ENCODE data around the gene ARHGAP18. TPM values are rescaled to one million over a fixed set of nuclear protein-coding genes. Genes with fewer than 3 reads are reported as not detected.

Gene ARHGAP18
- total and polyA plus RNA-seq, 8 donors = 6.0 to 104 (median 30.2) TPM

- intact Hi-C loops (cut with DNase I; ENCODE audit: low total_unique reads) = no loop called here
- Histone ChIP-seq H3K4me1 (peaks cover 25 to 60% (median 44%) of the 10 kb centered on the region in 4 donors), H3K36me3 (no peaks in the 10 kb centered on the region), H3K27me3 (no peaks in the 10 kb centered on the region), H3K27ac (peak overlapping the region in 4 of 5 donors; percentile 64 to 72 (median 70)), H3K4me3 (no peak overlapping the region), H3K9me3 (no peaks in the 10 kb centered on the region)
- no peak for DNase-seq
- TF ChIP-seq POLR2A (IDR thresholded peaks at IDR 0.05) = no peak
- TF ChIP-seq POLR2AphosphoS5 (IDR thresholded peaks at IDR 0.05) = no peak
- TF ChIP-seq EP300 (IDR thresholded peaks at IDR 0.05) = no peak
- no peak for TF ChIP-seq CTCF (IDR thresholded peaks at IDR 0.05)
Observed at GRCh38 chr6:129673748-129674147, 36.2 kb downstream of the ARHGAP18 start.

- Histone ChIP-seq H3K27me3 (no peaks in the 10 kb centered on the region), H3K27ac (peak overlapping the region in 4 of 5 donors; percentile 64 to 72 (median 70)), H3K36me3 (no peaks in the 10 kb centered on the region), H3K4me3 (no peak overlapping the region), H3K4me1 (peaks cover 19 to 58% (median 39%) of the 10 kb centered on the region in 4 donors), H3K9me3 (no peaks in the 10 kb centered on the region)
- 34 to 55% (median 49%) methylated on average over 2 of the region's 2 CpGs for WGBS, 5 donors
- DNase-seq = no peak
- TF ChIP-seq EP300 (IDR thresholded peaks at IDR 0.05) = no peak
- no peak for TF ChIP-seq CTCF (IDR thresholded peaks at IDR 0.05)
- TF ChIP-seq POLR2A (IDR thresholded peaks at IDR 0.05) = no peak
- intact Hi-C loops (cut with DNase I; ENCODE audit: low total_unique reads) = no loop called here
Observed at GRCh38 chr6:129672881-129673631, 36.9 kb downstream of the ARHGAP18 start.

GRCh38 chr6:129672341-129672682, 37.7 kb downstream of the ARHGAP18 start:
- Histone ChIP-seq H3K36me3 (no peaks in the 10 kb centered on the region), H3K9me3 (no peaks in the 10 kb centered on the region), H3K4me1 (peaks cover 12 to 58% (median 40%) of the 10 kb centered on the region in 4 donors), H3K27me3 (no peaks in the 10 kb centered on the region), H3K27ac (peak overlapping the region in 4 of 5 donors; percentile 64 to 72 (median 70)), H3K4me3 (no peak overlapping the region)
- intact Hi-C loops (cut with DNase I; ENCODE audit: low total_unique reads) = no loop called here
- DNase-seq = no peak
- TF ChIP-seq EP300 (IDR thresholded peaks at IDR 0.05) = no peak
- no peak for TF ChIP-seq POLR2AphosphoS5 (IDR thresholded peaks at IDR 0.05)
- TF ChIP-seq CTCF (IDR thresholded peaks at IDR 0.05) = no peak
- no peak for TF ChIP-seq POLR2A (IDR thresholded peaks at IDR 0.05)
- 36 to 58% (median 47%) methylated on average over 2 of the region's 2 CpGs for WGBS, 5 donors

GRCh38 chr6:129671442-129672340, 38.3 kb downstream of the ARHGAP18 start:
- peak in 1 of 2 donors; percentile 49 for DNase-seq
- H3K4me1 ChIP-seq = peaks cover 8 to 54% (median 39%) of the 10 kb centered on the region in 4 donors
- WGBS, 5 donors = 76 to 81% (median 77%) methylated on average over 10 of the region's 10 CpGs
- H3K27ac ChIP-seq = peak overlapping the region in 4 of 5 donors; percentile 64 to 72 (median 70)
- no peak overlapping the region for H3K4me3 ChIP-seq
- H3K36me3 ChIP-seq = no peaks in the 10 kb centered on the region
- TF ChIP-seq POLR2AphosphoS5 (IDR thresholded peaks at IDR 0.05) (peak in 2 of 3 donors; percentile 4 to 31), CTCF (IDR thresholded peaks at IDR 0.05) (peak in 2 of 7 experiments; percentile 8 to 10), POLR2A (IDR thresholded peaks at IDR 0.05) (no peak)
- no peaks in the 10 kb centered on the region for H3K27me3 ChIP-seq
- intact Hi-C loops (cut with DNase I; ENCODE audit: low total_unique reads) = no loop called here
- H3K9me3 ChIP-seq = no peaks in the 10 kb centered on the region
